NOMO-1 treated with DMSO at 0.1 percent for 48 hours (cell line): ENCODE measurements around the gene ZMYND8.
"Not testable (repeated sequence)": the region's sequence is repeated elsewhere in the genome, so short reads cannot be mapped to it uniquely, and the experiment has no call there.

Experiments used
- DNase-seq: peaks from one replicate; lab custom pipeline; 2025; ENCODE audit not compliant: unreplicated experiment; lab: John Stamatoyannopoulos, UW

ZMYND8 gene

GRCh38 chr20:47187450-47188195, 168.9 kb downstream of the ZMYND8 start:
- DNase-seq = no peak

- no peak for DNase-seq
Observed at GRCh38 chr20:47183367-47183766, 173.1 kb downstream of the ZMYND8 start.

- DNase-seq = peak; percentile 66
Observed at GRCh38 chr20:47181056-47181862, 175.2 kb downstream of the ZMYND8 start.

- no peak for DNase-seq
Observed at GRCh38 chr20:47179267-47179666, 177.2 kb downstream of the ZMYND8 start.

GRCh38 chr20:47178851-47179250, 177.6 kb downstream of the ZMYND8 start:
- DNase-seq = no peak

- DNase-seq = no peak
Observed at GRCh38 chr20:47178277-47178676, 178.2 kb downstream of the ZMYND8 start.

GRCh38 chr20:47176217-47176616, 180.3 kb downstream of the ZMYND8 start:
- DNase-seq = not testable (repeated sequence)

- DNase-seq = no peak
Observed at GRCh38 chr20:47175493-47175892, 181.0 kb downstream of the ZMYND8 start.

- DNase-seq = no peak
Observed at GRCh38 chr20:47174456-47175243, 181.8 kb downstream of the ZMYND8 start.

GRCh38 chr20:47173596-47174216, 182.8 kb downstream of the ZMYND8 start:
- DNase-seq = no peak

- DNase-seq = no peak
Observed at GRCh38 chr20:47172579-47172978, 183.9 kb downstream of the ZMYND8 start.

- no peak for DNase-seq
Observed at GRCh38 chr20:47167846-47168245, 188.7 kb downstream of the ZMYND8 start.

GRCh38 chr20:47165376-47165865, 191.1 kb downstream of the ZMYND8 start:
- DNase-seq = no peak

GRCh38 chr20:47164140-47164539, 192.4 kb downstream of the ZMYND8 start:
- no peak for DNase-seq

GRCh38 chr20:47161411-47161810, 195.1 kb downstream of the ZMYND8 start:
- no peak for DNase-seq

- DNase-seq = no peak
Observed at GRCh38 chr20:47160992-47161391, 195.5 kb downstream of the ZMYND8 start.

GRCh38 chr20:47160240-47160639, 196.3 kb downstream of the ZMYND8 start:
- DNase-seq = no peak
